ENCODE measurements around the gene CCDC85A. TPM values are rescaled to one million over a fixed set of nuclear protein-coding genes. Genes with fewer than 3 reads are reported as not detected.
A peak's percentile ranks its signal among the peaks of the same experiment; 100 is the strongest.

The CCDC85A gene
- total RNA-seq, 1 experiment from 2014 or later: 3.0 TPM

GRCh38 chr2:56287508-56287907, 103.7 kb downstream of the CCDC85A start:
- Mint-ChIP-seq H3K4me1 (ENCODE audit: low read depth, unreplicated experiment) (peaks cover 23% of the 10 kb centered on the region), H3K36me3 (ENCODE audit: insufficient read depth, unreplicated experiment) (no peaks in the 10 kb centered on the region), H3K4me3 (ENCODE audit: low read depth, unreplicated experiment) (no peak overlapping the region), H3K9me3 (ENCODE audit: low read depth, unreplicated experiment) (peaks cover 5% of the 10 kb centered on the region), H3K27me3 (ENCODE audit: unreplicated experiment) (no peaks in the 10 kb centered on the region), H3K27ac (ENCODE audit: unreplicated experiment) (peak overlapping the region; percentile 34)
- intact Hi-C loops (cut with micrococcal nuclease; ENCODE audit: unreplicated experiment): loop anchor here (5.0 to 10.0 kb wide), 2 partner anchors 235 to 457 kb away; no protein-coding TSS in a partner anchor
- TF ChIP-seq CTCF (IDR thresholded peaks at IDR 0.05; ENCODE audit: unreplicated experiment): no peak
- BruUV-seq (replicated peaks): no TSS peak
- DNase-seq: no peak
- CTCF ChIA-PET: interaction anchor here (0.7 to 1.4 kb wide), 2 partner anchors 104 to 462 kb away, joined by 3 read pairs; partner anchors contain the start of gene CCDC85A

- H3K4me3 Mint-ChIP-seq (ENCODE audit: low read depth, unreplicated experiment): no peak overlapping the region
- CTCF ChIA-PET: interaction anchor here (0.7 to 1.4 kb wide), 2 partner anchors 104 to 461 kb away, joined by 3 read pairs; partner anchors contain the start of gene CCDC85A
- H3K36me3 Mint-ChIP-seq (ENCODE audit: insufficient read depth, unreplicated experiment): no peaks in the 10 kb centered on the region
- TF ChIP-seq CTCF (IDR thresholded peaks at IDR 0.05; ENCODE audit: unreplicated experiment): no peak
- DNase-seq: no peak
- H3K9me3 Mint-ChIP-seq (ENCODE audit: low read depth, unreplicated experiment): peaks cover 5% of the 10 kb centered on the region
- H3K27ac Mint-ChIP-seq (ENCODE audit: unreplicated experiment): peak overlapping the region; percentile 34
- intact Hi-C loops (cut with micrococcal nuclease; ENCODE audit: unreplicated experiment): loop anchor here (5.0 to 10.0 kb wide), 2 partner anchors 234 to 457 kb away; no protein-coding TSS in a partner anchor
- H3K4me1 Mint-ChIP-seq (ENCODE audit: low read depth, unreplicated experiment): peaks cover 23% of the 10 kb centered on the region
- H3K27me3 Mint-ChIP-seq (ENCODE audit: unreplicated experiment): no peaks in the 10 kb centered on the region
- no TSS peak for BruUV-seq (replicated peaks)
These were observed 104.2 kb downstream of the CCDC85A start for GRCh38 chr2:56287974-56288373.

GRCh38 chr2:56288838-56289580, 105.2 kb downstream of the CCDC85A start:
- intact Hi-C loops (cut with micrococcal nuclease; ENCODE audit: unreplicated experiment): loop anchor here (5.0 to 10.0 kb wide), 2 partner anchors 233 to 456 kb away; no protein-coding TSS in a partner anchor
- CTCF ChIA-PET: interaction anchor here (0.9 to 1.4 kb wide), 2 partner anchors 105 to 106 kb away, joined by 3 read pairs; partner anchors contain the start of gene CCDC85A
- DNase-seq: no peak
- H3K4me1 Mint-ChIP-seq (ENCODE audit: low read depth, unreplicated experiment): peaks cover 23% of the 10 kb centered on the region
- no TSS peak for BruUV-seq (replicated peaks)
- no peaks in the 10 kb centered on the region for H3K36me3 Mint-ChIP-seq (ENCODE audit: insufficient read depth, unreplicated experiment)
- no peak overlapping the region for H3K27ac Mint-ChIP-seq (ENCODE audit: unreplicated experiment)
- no peaks in the 10 kb centered on the region for H3K27me3 Mint-ChIP-seq (ENCODE audit: unreplicated experiment)
- peaks cover 5% of the 10 kb centered on the region for H3K9me3 Mint-ChIP-seq (ENCODE audit: low read depth, unreplicated experiment)
- no peak overlapping the region for H3K4me3 Mint-ChIP-seq (ENCODE audit: low read depth, unreplicated experiment)
- no peak for TF ChIP-seq CTCF (IDR thresholded peaks at IDR 0.05; ENCODE audit: unreplicated experiment)

GRCh38 chr2:56291711-56292110, 107.9 kb downstream of the CCDC85A start:
- BruUV-seq (replicated peaks): no TSS peak
- Mint-ChIP-seq H3K4me1 (ENCODE audit: low read depth, unreplicated experiment) (peaks cover 23% of the 10 kb centered on the region), H3K4me3 (ENCODE audit: low read depth, unreplicated experiment) (no peak overlapping the region), H3K27ac (ENCODE audit: unreplicated experiment) (no peak overlapping the region), H3K27me3 (ENCODE audit: unreplicated experiment) (no peaks in the 10 kb centered on the region), H3K9me3 (ENCODE audit: low read depth, unreplicated experiment) (peaks cover 5% of the 10 kb centered on the region), H3K36me3 (ENCODE audit: insufficient read depth, unreplicated experiment) (no peaks in the 10 kb centered on the region)
- no peak for TF ChIP-seq CTCF (IDR thresholded peaks at IDR 0.05; ENCODE audit: unreplicated experiment)
- no peak for DNase-seq
- CTCF ChIA-PET: no interaction called here
- intact Hi-C loops (cut with micrococcal nuclease; ENCODE audit: unreplicated experiment): no loop called here
